Erythroblast (primary cell): ENCODE data around the gene ZNF354C.

ENCODE experiments used
- GATA1 ChIP-seq: IDR thresholded peaks from 2 replicates; pipeline ENCODE4 v1.6.1; 2011; ENCODE audit warnings: low read depth, mild to moderate bottlenecking, control low read depth, low read length, moderate library complexity
- POLR2A ChIP-seq: IDR thresholded peaks from 2 replicates; pipeline ENCODE4 v1.6.1; 2011; ENCODE audit warnings: mild to moderate bottlenecking, low read length

DNA sequence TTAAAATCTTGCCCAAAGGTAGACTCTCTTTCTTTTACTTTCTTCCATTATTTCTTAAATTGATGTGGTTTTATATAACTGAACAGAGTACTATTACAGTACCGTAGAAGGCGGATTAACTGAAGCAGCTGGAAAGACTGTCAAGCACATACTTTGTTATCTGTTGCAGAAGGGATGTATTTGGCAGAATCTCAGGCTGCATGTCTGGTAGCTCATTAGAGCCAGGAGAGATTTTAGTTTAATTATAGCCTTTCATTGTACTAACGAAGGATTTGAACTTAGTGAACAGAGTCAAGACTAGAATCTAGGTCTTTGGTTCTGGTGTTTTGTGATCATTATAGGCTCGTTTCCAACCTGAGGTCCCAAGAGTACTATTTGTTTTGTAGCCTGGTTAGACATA lies 20.6 kb downstream of the ZNF354C start:
- TF ChIP-seq POLR2A (no peak), GATA1 (no peak)
